Measurements from ENCODE around the gene DPP3. TPM values are rescaled to one million over a fixed set of nuclear protein-coding genes. Genes with fewer than 3 reads are reported as not detected.

The DPP3 gene
- total RNA-seq, 4 donors from 2014 or later = 32.8 to 116 (median 53.4) TPM

GRCh38 chr11:66530927-66531709, 50.9 kb downstream of the DPP3 start:
- Histone ChIP-seq H3K27ac (no peak overlapping the region), H3K27me3 (no peaks in the 10 kb centered on the region), H3K4me3 (no peak overlapping the region), H3K9me3 (no peaks in the 10 kb centered on the region), H3K4me1 (no peaks in the 10 kb centered on the region), H3K36me3 (peaks cover 0 to 5% (median 0%) of the 10 kb centered on the region in 4 donors)
- DNase-seq = no peak
- intact Hi-C loops (cut with DNase I; ENCODE audit: low total_unique reads) (no loop called here), in situ Hi-C loops (cut with MboI; ENCODE audit: low pct_ligation_motif_present in 1 of 4, low pct_unique_long_range_greater_than_20kb in 1 of 4, low sequenced_read_pairs in 3 of 4) (no loop called here)
- 92% methylated on average over 10 of the region's 10 CpGs; no CpG with 5 or more reads in 1 of the 2 donors for WGBS, 2 donors (ENCODE audit: low coverage in 1 of 2)
- TF ChIP-seq EP300 (IDR thresholded peaks at IDR 0.05; ENCODE audit: low read depth) (no peak), POLR2A (IDR thresholded peaks at IDR 0.05) (no peak)

- Histone ChIP-seq H3K36me3 (peaks cover 0 to 5% (median 0%) of the 10 kb centered on the region in 4 donors), H3K9me3 (no peaks in the 10 kb centered on the region), H3K4me3 (no peak overlapping the region), H3K27ac (no peak overlapping the region), H3K4me1 (no peaks in the 10 kb centered on the region), H3K27me3 (no peaks in the 10 kb centered on the region)
- in situ Hi-C loops (cut with MboI; ENCODE audit: low pct_ligation_motif_present in 1 of 4, low pct_unique_long_range_greater_than_20kb in 1 of 4, low sequenced_read_pairs in 3 of 4) (no loop called here), intact Hi-C loops (cut with DNase I; ENCODE audit: low total_unique reads) (no loop called here)
- 96% methylated on average over 10 of the region's 11 CpGs; no CpG with 5 or more reads in 1 of the 2 donors for WGBS, 2 donors (ENCODE audit: low coverage in 1 of 2)
- TF ChIP-seq CTCF (IDR thresholded peaks at IDR 0.05) = no peak
- no peak for TF ChIP-seq POLR2A (IDR thresholded peaks at IDR 0.05)
- TF ChIP-seq POLR2AphosphoS5 (IDR thresholded peaks at IDR 0.05) = no peak
- TF ChIP-seq EP300 (IDR thresholded peaks at IDR 0.05; ENCODE audit: low read depth) = no peak
- DNase-seq = no peak
Observed at GRCh38 chr11:66531841-66532240, 51.6 kb downstream of the DPP3 start.

DNA sequence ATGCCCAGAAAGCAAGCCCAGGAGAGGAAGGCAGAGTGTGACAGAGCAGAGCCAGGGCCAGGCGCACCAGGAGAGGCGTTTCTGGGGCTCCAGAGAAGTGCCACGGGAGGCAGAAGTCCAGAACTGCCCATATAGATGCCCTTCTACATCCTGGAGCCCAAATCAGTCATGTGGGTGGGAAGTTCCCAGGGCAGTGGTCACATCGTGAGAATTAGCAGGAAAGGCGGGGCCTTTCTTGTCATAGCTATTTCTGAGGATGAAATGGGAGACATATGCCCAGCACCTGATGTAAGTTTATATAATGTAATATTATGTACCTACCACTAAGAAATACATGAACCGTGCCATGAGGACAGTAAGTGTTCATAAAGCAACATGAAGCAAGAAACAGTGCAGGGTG, 52.5 kb downstream of the DPP3 start:
- Histone ChIP-seq H3K4me3 (no peak overlapping the region), H3K4me1 (no peaks in the 10 kb centered on the region)

DNA sequence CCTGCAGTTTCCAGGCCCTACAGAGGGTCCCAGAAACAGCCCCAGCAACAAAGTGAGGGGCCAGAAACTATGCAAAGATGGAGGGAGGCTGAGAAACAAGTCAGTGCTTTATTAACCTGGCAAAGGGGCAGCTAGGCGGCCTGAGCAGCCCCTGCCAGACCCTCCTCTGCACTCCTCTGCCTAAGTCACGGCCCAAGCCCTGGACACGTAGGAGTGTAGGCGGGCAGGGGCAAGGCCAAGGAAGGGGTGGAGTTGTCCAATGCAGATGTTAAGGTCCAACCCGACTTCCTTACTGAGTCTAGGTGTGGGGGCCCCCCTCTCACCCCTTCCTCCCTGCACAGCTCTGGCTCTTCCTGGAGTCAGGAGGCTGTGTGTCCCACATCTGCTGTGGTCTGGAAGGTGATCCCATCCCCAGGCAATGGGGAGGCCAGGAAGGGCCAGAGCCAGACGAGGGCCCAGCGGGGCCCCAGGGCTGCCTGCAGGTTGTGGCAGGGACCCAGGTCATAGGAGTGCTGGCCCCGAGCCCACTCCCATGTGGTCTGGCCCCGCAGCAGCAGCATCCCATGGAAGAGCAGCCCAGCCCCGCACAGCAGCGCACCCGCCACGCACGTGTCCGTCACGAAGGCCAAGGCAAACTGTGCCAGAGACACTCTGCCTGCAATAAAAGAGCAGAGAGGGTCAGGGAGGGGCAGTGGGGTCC, 59.1 kb downstream of the DPP3 start:
- Histone ChIP-seq H3K4me3 (no peak overlapping the region), H3K27ac (no peak overlapping the region), H3K36me3 (no peaks in the 10 kb centered on the region), H3K4me1 (peaks cover 0 to 10% (median 4%) of the 10 kb centered on the region in 4 donors), H3K27me3 (no peaks in the 10 kb centered on the region), H3K9me3 (no peaks in the 10 kb centered on the region)
- DNase-seq = no peak
- in situ Hi-C loops (cut with MboI; ENCODE audit: low pct_ligation_motif_present in 1 of 4, low pct_unique_long_range_greater_than_20kb in 1 of 4, low sequenced_read_pairs in 3 of 4) = no loop called here
- 83% methylated on average over 16 of the region's 16 CpGs; no CpG with 5 or more reads in 1 of the 2 donors for WGBS, 2 donors (ENCODE audit: low coverage in 1 of 2)
- TF ChIP-seq POLR2A (IDR thresholded peaks at IDR 0.05) = no peak
- TF ChIP-seq POLR2AphosphoS5 (IDR thresholded peaks at IDR 0.05) = no peak
- TF ChIP-seq EP300 (IDR thresholded peaks at IDR 0.05; ENCODE audit: low read depth) = no peak
- TF ChIP-seq CTCF (IDR thresholded peaks at IDR 0.05) = no peak
- intact Hi-C loops (cut with DNase I; ENCODE audit: low total_unique reads) = no loop called here

More for the DNA sequence above, 52.5 kb downstream of the DPP3 start:
- DNase-seq = no peak
- in situ Hi-C loops (cut with MboI; ENCODE audit: low pct_ligation_motif_present in 1 of 4, low pct_unique_long_range_greater_than_20kb in 1 of 4, low sequenced_read_pairs in 3 of 4) = no loop called here
- intact Hi-C loops (cut with DNase I; ENCODE audit: low total_unique reads) = no loop called here
- 76 to 95% methylated on average over 2 to 6 of the region's 6 CpGs for WGBS, 2 donors (ENCODE audit: low coverage in 1 of 2)
- Histone ChIP-seq H3K9me3 (no peaks in the 10 kb centered on the region), H3K27ac (no peak overlapping the region), H3K36me3 (peaks cover 0 to 5% (median 0%) of the 10 kb centered on the region in 4 donors), H3K27me3 (no peaks in the 10 kb centered on the region)
- TF ChIP-seq POLR2AphosphoS5 (IDR thresholded peaks at IDR 0.05) (no peak), EP300 (IDR thresholded peaks at IDR 0.05; ENCODE audit: low read depth) (no peak), POLR2A (IDR thresholded peaks at IDR 0.05) (no peak), CTCF (IDR thresholded peaks at IDR 0.05) (no peak)

All from transverse colon (tissue), 4 donors.